Muscle of arm (tissue), 12 donors: ENCODE measurements around the gene ZNF592. TPM values are rescaled to one million over a fixed set of nuclear protein-coding genes. Genes with fewer than 3 reads are reported as not detected.

Experiments
- DNase-seq: peaks from one replicate; pipeline ENCODE4 v3.0.0-alpha.2; 2013
- polyA plus RNA-seq, 12 donors: library from polyadenylated mRNA; unstranded; fragments of 120-200 nt; gene quantifications; one replicate each; pipeline ENCODE4 v1.2.1, GENCODE V29; 2013; ENCODE audit not compliant: insufficient read length in 12 of 12

The ZNF592 gene
- polyA plus RNA-seq, 12 donors, result 19.5 to 29.1 (median 21.5) TPM; not detected in 1

- no peak for DNase-seq
Observed at GRCh38 chr15:84805221-84805620, 56.8 kb downstream of the ZNF592 start.

- no peak for DNase-seq
Observed at GRCh38 chr15:84807228-84807627, 58.8 kb downstream of the ZNF592 start.

- no peak for DNase-seq
Observed at GRCh38 chr15:84810073-84810840, 61.9 kb downstream of the ZNF592 start.

GRCh38 chr15:84811151-84811550, 62.8 kb downstream of the ZNF592 start:
- DNase-seq, result no peak

- DNase-seq, result no peak
Observed at GRCh38 chr15:84811828-84812227, 63.4 kb downstream of the ZNF592 start.

- DNase-seq, result no peak
Observed at GRCh38 chr15:84812842-84813241, 64.5 kb downstream of the ZNF592 start.

GRCh38 chr15:84813435-84813834, 65.0 kb downstream of the ZNF592 start:
- no peak for DNase-seq

GRCh38 chr15:84813931-84814330, 65.5 kb downstream of the ZNF592 start:
- no peak for DNase-seq

GRCh38 chr15:84814916-84815315, 66.5 kb downstream of the ZNF592 start:
- DNase-seq, result no peak

GRCh38 chr15:84816694-84817465, 68.5 kb downstream of the ZNF592 start, which contains the start of gene ALPK3:
Gene ALPK3 (plus strand): TSS chr15:84817356. CDS start chr15:84817453, 97 bp downstream.
- DNase-seq, result no peak

- DNase-seq, result no peak
Observed at GRCh38 chr15:84817466-84818081, 69.2 kb downstream of the ZNF592 start.

- DNase-seq, result no peak
Observed at GRCh38 chr15:84818261-84819131, 70.1 kb downstream of the ZNF592 start.

- DNase-seq, result no peak
Observed at GRCh38 chr15:84819291-84819768, 70.9 kb downstream of the ZNF592 start.

GRCh38 chr15:84819791-84820190, 71.4 kb downstream of the ZNF592 start:
- DNase-seq, result no peak

- no peak for DNase-seq
Observed at GRCh38 chr15:84821501-84822021, 73.2 kb downstream of the ZNF592 start.

GRCh38 chr15:84822653-84823281, 74.4 kb downstream of the ZNF592 start:
- peak; percentile 69 for DNase-seq

GRCh38 chr15:84823282-84823878, 75.0 kb downstream of the ZNF592 start:
- no peak for DNase-seq

- peak; percentile 94 for DNase-seq
Observed at GRCh38 chr15:84824260-84825007, 76.0 kb downstream of the ZNF592 start.

- no peak for DNase-seq
Observed at GRCh38 chr15:84826369-84826823, 78.0 kb downstream of the ZNF592 start.
